Chondrocyte (in vitro differentiated cells): ENCODE data around the gene WDR45B. TPM values are rescaled to one million over a fixed set of nuclear protein-coding genes. Genes with fewer than 3 reads are reported as not detected.

Source experiments
- DNase-seq: peaks from one replicate; pipeline ENCODE4 v3.0.0; 2021; ENCODE audit warnings: mixed read lengths, low spot score
- H3K27ac Mint-ChIP-seq: one replicate; pipeline ENCODE4 v1.8.0; 2021; ENCODE audit warnings: mild to moderate bottlenecking, moderate library complexity, mixed read lengths; ENCODE audit not compliant: unreplicated experiment
- H3K27me3 Mint-ChIP-seq: 2 replicates; pipeline ENCODE4 v1.8.0; 2021; ENCODE audit warnings: low read depth, mixed read lengths
- H3K36me3 Mint-ChIP-seq: 2 replicates; pipeline ENCODE4 v1.8.0; 2021; ENCODE audit warnings: low read depth, mixed read lengths
- H3K4me1 Mint-ChIP-seq: 2 replicates; pipeline ENCODE4 v1.8.0; 2021; ENCODE audit warnings: low read depth, mild to moderate bottlenecking, mixed read lengths
- H3K4me3 Mint-ChIP-seq: one replicate; pipeline ENCODE4 v1.8.0; 2021; ENCODE audit warnings: mild to moderate bottlenecking, moderate library complexity, mixed read lengths; ENCODE audit not compliant: unreplicated experiment
- H3K9me3 Mint-ChIP-seq: 2 replicates; pipeline ENCODE4 v1.8.0; 2021; ENCODE audit warnings: low read depth, mixed read lengths
- total RNA-seq: library from RNA; stranded (reverse); gene quantifications from 3 replicates; pipeline ENCODE4 v1.2.1, GENCODE V29; 2021
- TF ChIP-seq, protein P1 (sequence below): fragments of 200-600 bp; sonication (generic); IDR thresholded peaks from 2 replicates; pipeline ENCODE4 v1.5.0; 2021; ENCODE audit warnings: antibody characterized with exemption, mild to moderate bottlenecking, moderate library complexity

WDR45B gene
- total RNA-seq, 1 donor from 2014 or later = 67.8 TPM

GRCh38 chr17:82668024-82668630, 19.9 kb upstream of the WDR45B start:
- no peak for DNase-seq
- Mint-ChIP-seq H3K4me1 (peaks cover 9% of the 10 kb centered on the region), H3K27me3 (no peaks in the 10 kb centered on the region), H3K27ac (no peak overlapping the region), H3K36me3 (peaks cover 4% of the 10 kb centered on the region), H3K4me3 (no peak overlapping the region), H3K9me3 (no peaks in the 10 kb centered on the region)
- TF ChIP-seq, protein P1, sequence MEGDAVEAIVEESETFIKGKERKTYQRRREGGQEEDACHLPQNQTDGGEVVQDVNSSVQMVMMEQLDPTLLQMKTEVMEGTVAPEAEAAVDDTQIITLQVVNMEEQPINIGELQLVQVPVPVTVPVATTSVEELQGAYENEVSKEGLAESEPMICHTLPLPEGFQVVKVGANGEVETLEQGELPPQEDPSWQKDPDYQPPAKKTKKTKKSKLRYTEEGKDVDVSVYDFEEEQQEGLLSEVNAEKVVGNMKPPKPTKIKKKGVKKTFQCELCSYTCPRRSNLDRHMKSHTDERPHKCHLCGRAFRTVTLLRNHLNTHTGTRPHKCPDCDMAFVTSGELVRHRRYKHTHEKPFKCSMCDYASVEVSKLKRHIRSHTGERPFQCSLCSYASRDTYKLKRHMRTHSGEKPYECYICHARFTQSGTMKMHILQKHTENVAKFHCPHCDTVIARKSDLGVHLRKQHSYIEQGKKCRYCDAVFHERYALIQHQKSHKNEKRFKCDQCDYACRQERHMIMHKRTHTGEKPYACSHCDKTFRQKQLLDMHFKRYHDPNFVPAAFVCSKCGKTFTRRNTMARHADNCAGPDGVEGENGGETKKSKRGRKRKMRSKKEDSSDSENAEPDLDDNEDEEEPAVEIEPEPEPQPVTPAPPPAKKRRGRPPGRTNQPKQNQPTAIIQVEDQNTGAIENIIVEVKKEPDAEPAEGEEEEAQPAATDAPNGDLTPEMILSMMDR = no peak

- Mint-ChIP-seq H3K4me1 (peaks cover 9% of the 10 kb centered on the region), H3K27ac (no peak overlapping the region), H3K27me3 (no peaks in the 10 kb centered on the region), H3K9me3 (no peaks in the 10 kb centered on the region), H3K36me3 (peaks cover 4% of the 10 kb centered on the region), H3K4me3 (no peak overlapping the region)
- TF ChIP-seq, protein P1 = no peak
- DNase-seq = peak; percentile 91
Observed at GRCh38 chr17:82667668-82668000, 19.4 kb upstream of the WDR45B start.

DNA sequence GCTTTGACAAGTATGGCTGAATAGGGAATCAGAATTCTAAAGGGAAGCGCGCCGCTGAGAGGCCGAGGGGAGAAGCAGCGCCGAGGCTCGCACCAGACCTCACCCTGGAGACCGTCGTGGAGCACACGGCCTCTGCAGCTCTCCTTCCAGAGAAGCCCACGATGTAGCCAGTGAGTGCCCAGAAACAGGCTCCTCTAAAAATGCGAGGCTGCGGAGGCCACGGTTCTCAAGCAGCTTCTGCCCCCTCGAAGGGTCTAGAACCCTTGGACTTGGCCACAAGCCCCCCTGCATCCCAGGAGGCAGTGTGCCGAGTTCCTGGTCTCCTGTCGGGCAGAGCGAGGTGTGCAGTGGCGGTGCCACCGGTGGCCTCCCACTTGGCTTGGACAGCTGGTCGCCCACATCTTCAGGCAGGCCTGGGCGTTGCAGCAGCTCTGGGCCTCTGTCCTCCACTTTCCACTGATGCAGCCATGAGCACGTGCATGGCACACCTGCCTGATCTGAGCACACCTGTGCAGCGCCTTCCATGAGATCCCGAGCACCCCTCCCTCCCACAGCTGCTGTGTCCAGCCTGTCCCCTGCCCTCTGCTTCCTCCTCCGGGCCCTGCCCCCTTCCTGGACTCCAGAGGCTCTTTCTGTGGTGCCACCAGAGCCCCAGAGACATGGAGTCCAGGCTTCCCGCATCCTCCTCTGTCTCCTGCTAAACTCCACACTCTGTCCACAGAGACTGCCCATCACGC, 18.9 kb upstream of the WDR45B start:
- Mint-ChIP-seq H3K4me3 (no peak overlapping the region), H3K27ac (no peak overlapping the region), H3K36me3 (peaks cover 4% of the 10 kb centered on the region), H3K27me3 (no peaks in the 10 kb centered on the region), H3K9me3 (no peaks in the 10 kb centered on the region), H3K4me1 (peaks cover 9% of the 10 kb centered on the region)
- TF ChIP-seq, protein P1 = no peak
- peak; percentile 80 for DNase-seq

GRCh38 chr17:82665891-82666290, 17.6 kb upstream of the WDR45B start:
- H3K4me3 Mint-ChIP-seq = no peak overlapping the region
- DNase-seq = peak; percentile 79
- peaks cover 6% of the 10 kb centered on the region for H3K36me3 Mint-ChIP-seq
- H3K9me3 Mint-ChIP-seq = no peaks in the 10 kb centered on the region
- TF ChIP-seq, protein P1 = no peak
- no peaks in the 10 kb centered on the region for H3K27me3 Mint-ChIP-seq
- H3K4me1 Mint-ChIP-seq = peaks cover 6% of the 10 kb centered on the region
- no peak overlapping the region for H3K27ac Mint-ChIP-seq

- H3K27ac Mint-ChIP-seq = no peak overlapping the region
- TF ChIP-seq, protein P1 = no peak
- H3K27me3 Mint-ChIP-seq = no peaks in the 10 kb centered on the region
- no peak overlapping the region for H3K4me3 Mint-ChIP-seq
- peaks cover 6% of the 10 kb centered on the region for H3K4me1 Mint-ChIP-seq
- DNase-seq = peak; percentile 2
- H3K9me3 Mint-ChIP-seq = no peaks in the 10 kb centered on the region
- H3K36me3 Mint-ChIP-seq = peaks cover 8% of the 10 kb centered on the region
Observed at GRCh38 chr17:82665217-82665616, 17.0 kb upstream of the WDR45B start.
